ENCODE results near the gene TENM4. TPM values are rescaled to one million over a fixed set of nuclear protein-coding genes. Genes with fewer than 3 reads are reported as not detected.

Gene TENM4
- polyA plus RNA-seq, 1 of the 3 experiments (the other 2 are of a cell fraction) = 16.7 TPM

- TF ChIP-seq, protein P1, sequence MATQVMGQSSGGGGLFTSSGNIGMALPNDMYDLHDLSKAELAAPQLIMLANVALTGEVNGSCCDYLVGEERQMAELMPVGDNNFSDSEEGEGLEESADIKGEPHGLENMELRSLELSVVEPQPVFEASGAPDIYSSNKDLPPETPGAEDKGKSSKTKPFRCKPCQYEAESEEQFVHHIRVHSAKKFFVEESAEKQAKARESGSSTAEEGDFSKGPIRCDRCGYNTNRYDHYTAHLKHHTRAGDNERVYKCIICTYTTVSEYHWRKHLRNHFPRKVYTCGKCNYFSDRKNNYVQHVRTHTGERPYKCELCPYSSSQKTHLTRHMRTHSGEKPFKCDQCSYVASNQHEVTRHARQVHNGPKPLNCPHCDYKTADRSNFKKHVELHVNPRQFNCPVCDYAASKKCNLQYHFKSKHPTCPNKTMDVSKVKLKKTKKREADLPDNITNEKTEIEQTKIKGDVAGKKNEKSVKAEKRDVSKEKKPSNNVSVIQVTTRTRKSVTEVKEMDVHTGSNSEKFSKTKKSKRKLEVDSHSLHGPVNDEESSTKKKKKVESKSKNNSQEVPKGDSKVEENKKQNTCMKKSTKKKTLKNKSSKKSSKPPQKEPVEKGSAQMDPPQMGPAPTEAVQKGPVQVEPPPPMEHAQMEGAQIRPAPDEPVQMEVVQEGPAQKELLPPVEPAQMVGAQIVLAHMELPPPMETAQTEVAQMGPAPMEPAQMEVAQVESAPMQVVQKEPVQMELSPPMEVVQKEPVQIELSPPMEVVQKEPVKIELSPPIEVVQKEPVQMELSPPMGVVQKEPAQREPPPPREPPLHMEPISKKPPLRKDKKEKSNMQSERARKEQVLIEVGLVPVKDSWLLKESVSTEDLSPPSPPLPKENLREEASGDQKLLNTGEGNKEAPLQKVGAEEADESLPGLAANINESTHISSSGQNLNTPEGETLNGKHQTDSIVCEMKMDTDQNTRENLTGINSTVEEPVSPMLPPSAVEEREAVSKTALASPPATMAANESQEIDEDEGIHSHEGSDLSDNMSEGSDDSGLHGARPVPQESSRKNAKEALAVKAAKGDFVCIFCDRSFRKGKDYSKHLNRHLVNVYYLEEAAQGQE (IDR thresholded peaks at IDR 0.05; ENCODE audit: low read depth, low read length) = no peak
- TF ChIP-seq NFIC (IDR thresholded peaks at IDR 0.05; ENCODE audit: borderline replicate concordance) (no peak), SIN3A (IDR thresholded peaks at IDR 0.05; ENCODE audit: borderline replicate concordance, low read depth, low read length) (no peak), JUND (IDR thresholded peaks at IDR 0.05) (no peak), TEAD4 (IDR thresholded peaks at IDR 0.05; ENCODE audit: borderline replicate concordance, insufficient read depth) (no peak), RCOR1 (IDR thresholded peaks at IDR 0.05; ENCODE audit: low read length) (no peak), GATA2 (CRISPR knock-in tag; IDR thresholded peaks at IDR 0.05) (no peak)
Observed at GRCh38 chr11:79150320-79150719, 290.5 kb downstream of the TENM4 start (continued).

GRCh38 chr11:79147731-79148130 is 293.1 kb downstream of the TENM4 start:
- no peak overlapping the region for H3K9ac ChIP-seq
- no peak overlapping the region for H3K4me3 ChIP-seq (ENCODE audit: low read depth in 2 of 2, low read length in 1 of 2)
- no peaks in the 10 kb centered on the region for H3F3A ChIP-seq (replicated peaks; ENCODE audit: insufficient read depth)
- no peak for DNase-seq
- TF ChIP-seq EP300 (IDR thresholded peaks at IDR 0.05; ENCODE audit: borderline replicate concordance in 1 of 2, low read depth in 1 of 2, low read length in 1 of 2) (no peak), GATA2 (CRISPR knock-in tag; IDR thresholded peaks at IDR 0.05) (no peak), ELF1 (IDR thresholded peaks at IDR 0.05) (no peak), NFIC (IDR thresholded peaks at IDR 0.05; ENCODE audit: borderline replicate concordance) (no peak), NRF1 (IDR thresholded peaks at IDR 0.05; ENCODE audit: low read depth, low read length) (no peak), CHD2 (IDR thresholded peaks at IDR 0.05; ENCODE audit: low read length, partially characterized antibody) (no peak), SIN3A (IDR thresholded peaks at IDR 0.05; ENCODE audit: borderline replicate concordance, low read depth, low read length) (no peak), TCF12 (IDR thresholded peaks at IDR 0.05) (no peak), FOSL2 (IDR thresholded peaks at IDR 0.05; ENCODE audit: borderline replicate concordance, low read depth) (no peak), SMC3 (IDR thresholded peaks at IDR 0.05; ENCODE audit: low read depth, low read length) (no peak), MAX (IDR thresholded peaks at IDR 0.05; ENCODE audit: low read depth) (no peak), RCOR1 (IDR thresholded peaks at IDR 0.05; ENCODE audit: low read length) (no peak), MEF2A (IDR thresholded peaks at IDR 0.05; ENCODE audit: borderline replicate concordance, low read depth) (no peak)
- TF ChIP-seq, protein P1 (IDR thresholded peaks at IDR 0.05; ENCODE audit: low read depth, low read length) = no peak
- TF ChIP-seq, protein P2, sequence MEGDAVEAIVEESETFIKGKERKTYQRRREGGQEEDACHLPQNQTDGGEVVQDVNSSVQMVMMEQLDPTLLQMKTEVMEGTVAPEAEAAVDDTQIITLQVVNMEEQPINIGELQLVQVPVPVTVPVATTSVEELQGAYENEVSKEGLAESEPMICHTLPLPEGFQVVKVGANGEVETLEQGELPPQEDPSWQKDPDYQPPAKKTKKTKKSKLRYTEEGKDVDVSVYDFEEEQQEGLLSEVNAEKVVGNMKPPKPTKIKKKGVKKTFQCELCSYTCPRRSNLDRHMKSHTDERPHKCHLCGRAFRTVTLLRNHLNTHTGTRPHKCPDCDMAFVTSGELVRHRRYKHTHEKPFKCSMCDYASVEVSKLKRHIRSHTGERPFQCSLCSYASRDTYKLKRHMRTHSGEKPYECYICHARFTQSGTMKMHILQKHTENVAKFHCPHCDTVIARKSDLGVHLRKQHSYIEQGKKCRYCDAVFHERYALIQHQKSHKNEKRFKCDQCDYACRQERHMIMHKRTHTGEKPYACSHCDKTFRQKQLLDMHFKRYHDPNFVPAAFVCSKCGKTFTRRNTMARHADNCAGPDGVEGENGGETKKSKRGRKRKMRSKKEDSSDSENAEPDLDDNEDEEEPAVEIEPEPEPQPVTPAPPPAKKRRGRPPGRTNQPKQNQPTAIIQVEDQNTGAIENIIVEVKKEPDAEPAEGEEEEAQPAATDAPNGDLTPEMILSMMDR (IDR thresholded peaks at IDR 0.05) = no peak
- no peaks in the 10 kb centered on the region for H3K9me2 ChIP-seq
- ChIA-PET POLR2A (no interaction called here), CTCF (no interaction called here)
- no peaks in the 10 kb centered on the region for H3K27me3 ChIP-seq (ENCODE audit: insufficient read depth)
- H3K4me1 ChIP-seq (ENCODE audit: control insufficient read depth in 1 of 2, insufficient read depth in 2 of 2, low read depth in 1 of 2, low read length in 1 of 2) = no peaks in the 10 kb centered on the region
- H3K27ac ChIP-seq (ENCODE audit: low read depth in 2 of 2, low read length in 1 of 2) = no peak overlapping the region
- H3K79me2 ChIP-seq (ENCODE audit: insufficient read depth) = no peaks in the 10 kb centered on the region
- H3K4me2 ChIP-seq = no peak overlapping the region
- no peaks in the 10 kb centered on the region for H4K20me1 ChIP-seq (ENCODE audit: insufficient read depth)
- no peaks in the 10 kb centered on the region for H3K9me3 ChIP-seq
- 81% methylated on average over 2 of the region's 2 CpGs for WGBS (ENCODE audit: low lambda C conversion rate)
- H2AFZ ChIP-seq (ENCODE audit: low read depth) = no peak overlapping the region
- H3K36me3 ChIP-seq (replicated peaks in 1 of 2; ENCODE audit: control insufficient read depth in 1 of 2, insufficient read depth in 2 of 2, low read length in 1 of 2) = no peaks in the 10 kb centered on the region

All from SK-N-SH (cell line).